ENCODE measurements around the gene NCKAP5.

Gene NCKAP5

GRCh38 chr2:132691556-132691955, 876.7 kb downstream of the NCKAP5 start:
- H3K4me1 Mint-ChIP-seq (ENCODE audit: low read depth) = no peaks in the 10 kb centered on the region
- no peaks in the 10 kb centered on the region for H3K9me3 Mint-ChIP-seq
- H3K27me3 Mint-ChIP-seq (ENCODE audit: low read depth) = no peaks in the 10 kb centered on the region
- H3K4me3 Mint-ChIP-seq = no peak overlapping the region
- no peaks in the 10 kb centered on the region for H3K36me3 Mint-ChIP-seq (ENCODE audit: low read depth)
- H3K27ac Mint-ChIP-seq = no peak overlapping the region

- no peaks in the 10 kb centered on the region for H3K27me3 Mint-ChIP-seq (ENCODE audit: low read depth)
- no peaks in the 10 kb centered on the region for H3K9me3 Mint-ChIP-seq
- no peaks in the 10 kb centered on the region for H3K36me3 Mint-ChIP-seq (ENCODE audit: low read depth)
- no peak overlapping the region for H3K27ac Mint-ChIP-seq
- no peaks in the 10 kb centered on the region for H3K4me1 Mint-ChIP-seq (ENCODE audit: low read depth)
- no peak overlapping the region for H3K4me3 Mint-ChIP-seq
These were observed 877.5 kb downstream of the NCKAP5 start for GRCh38 chr2:132690664-132691303.

GRCh38 chr2:132681766-132682165, 886.5 kb downstream of the NCKAP5 start:
- Mint-ChIP-seq H3K36me3 (ENCODE audit: low read depth) (no peaks in the 10 kb centered on the region), H3K4me3 (no peak overlapping the region), H3K4me1 (ENCODE audit: low read depth) (no peaks in the 10 kb centered on the region), H3K27me3 (ENCODE audit: low read depth) (peaks cover 3% of the 10 kb centered on the region), H3K9me3 (no peaks in the 10 kb centered on the region), H3K27ac (no peak overlapping the region)

- Mint-ChIP-seq H3K36me3 (ENCODE audit: low read depth) (no peaks in the 10 kb centered on the region), H3K4me3 (no peak overlapping the region), H3K27me3 (ENCODE audit: low read depth) (peaks cover 3% of the 10 kb centered on the region), H3K9me3 (no peaks in the 10 kb centered on the region), H3K27ac (no peak overlapping the region), H3K4me1 (ENCODE audit: low read depth) (no peaks in the 10 kb centered on the region)
These were observed 887.7 kb downstream of the NCKAP5 start for GRCh38 chr2:132680544-132680943.

- Mint-ChIP-seq H3K4me1 (ENCODE audit: low read depth) (no peaks in the 10 kb centered on the region), H3K36me3 (ENCODE audit: low read depth) (no peaks in the 10 kb centered on the region), H3K27ac (no peak overlapping the region), H3K4me3 (no peak overlapping the region), H3K27me3 (ENCODE audit: low read depth) (peaks cover 3% of the 10 kb centered on the region), H3K9me3 (no peaks in the 10 kb centered on the region)
These were observed 889.8 kb downstream of the NCKAP5 start for GRCh38 chr2:132678483-132678882.

GRCh38 chr2:132677661-132678060, 890.6 kb downstream of the NCKAP5 start:
- H3K9me3 Mint-ChIP-seq = no peaks in the 10 kb centered on the region
- H3K27ac Mint-ChIP-seq = no peak overlapping the region
- H3K4me3 Mint-ChIP-seq = no peak overlapping the region
- peaks cover 8% of the 10 kb centered on the region for H3K27me3 Mint-ChIP-seq (ENCODE audit: low read depth)
- no peaks in the 10 kb centered on the region for H3K4me1 Mint-ChIP-seq (ENCODE audit: low read depth)
- H3K36me3 Mint-ChIP-seq (ENCODE audit: low read depth) = no peaks in the 10 kb centered on the region

GRCh38 chr2:132676999-132677398, 891.3 kb downstream of the NCKAP5 start:
- Mint-ChIP-seq H3K4me1 (ENCODE audit: low read depth) (no peaks in the 10 kb centered on the region), H3K27me3 (ENCODE audit: low read depth) (peaks cover 15% of the 10 kb centered on the region), H3K27ac (no peak overlapping the region), H3K36me3 (ENCODE audit: low read depth) (no peaks in the 10 kb centered on the region), H3K9me3 (no peaks in the 10 kb centered on the region), H3K4me3 (no peak overlapping the region)

GRCh38 chr2:132671151-132671835, 897.0 kb downstream of the NCKAP5 start:
- Mint-ChIP-seq H3K27ac (no peak overlapping the region), H3K27me3 (ENCODE audit: low read depth) (peaks cover 45% of the 10 kb centered on the region)

GRCh38 chr2:132670496-132671150, 897.6 kb downstream of the NCKAP5 start:
- Mint-ChIP-seq H3K4me1 (ENCODE audit: low read depth) (no peaks in the 10 kb centered on the region), H3K27ac (no peak overlapping the region), H3K9me3 (no peaks in the 10 kb centered on the region), H3K27me3 (ENCODE audit: low read depth) (peaks cover 45% of the 10 kb centered on the region), H3K4me3 (no peak overlapping the region), H3K36me3 (ENCODE audit: low read depth) (peaks cover 2% of the 10 kb centered on the region)

More at GRCh38 chr2:132671151-132671835, 897.0 kb downstream of the NCKAP5 start:
- Mint-ChIP-seq H3K4me1 (ENCODE audit: low read depth) (no peaks in the 10 kb centered on the region), H3K4me3 (no peak overlapping the region), H3K9me3 (no peaks in the 10 kb centered on the region), H3K36me3 (ENCODE audit: low read depth) (peaks cover 2% of the 10 kb centered on the region)

GRCh38 chr2:132669908-132670495, 898.3 kb downstream of the NCKAP5 start, which contains the start of gene LYPD1:
Gene LYPD1, minus strand, starts transcription at chr2:132670205. Its CDS starts 273 bp downstream, at chr2:132669932.
- Mint-ChIP-seq H3K27me3 (ENCODE audit: low read depth) (peaks cover 45% of the 10 kb centered on the region), H3K36me3 (ENCODE audit: low read depth) (peaks cover 2% of the 10 kb centered on the region), H3K4me3 (no peak within 1 kb of the TSS), H3K4me1 (ENCODE audit: low read depth) (no peaks in the 10 kb centered on the region), H3K9me3 (no peaks in the 10 kb centered on the region), H3K27ac (no peak within 1 kb of the TSS)

- Mint-ChIP-seq H3K4me3 (no peak overlapping the region), H3K27ac (no peak overlapping the region), H3K36me3 (ENCODE audit: low read depth) (peaks cover 2% of the 10 kb centered on the region), H3K27me3 (ENCODE audit: low read depth) (peaks cover 45% of the 10 kb centered on the region), H3K9me3 (no peaks in the 10 kb centered on the region), H3K4me1 (ENCODE audit: low read depth) (no peaks in the 10 kb centered on the region)
These were observed 899.0 kb downstream of the NCKAP5 start for GRCh38 chr2:132668987-132669907.

GRCh38 chr2:132668189-132668823, 900.0 kb downstream of the NCKAP5 start:
- Mint-ChIP-seq H3K36me3 (ENCODE audit: low read depth) (peaks cover 2% of the 10 kb centered on the region), H3K27me3 (ENCODE audit: low read depth) (peaks cover 45% of the 10 kb centered on the region), H3K4me3 (no peak overlapping the region), H3K4me1 (ENCODE audit: low read depth) (no peaks in the 10 kb centered on the region), H3K9me3 (no peaks in the 10 kb centered on the region), H3K27ac (no peak overlapping the region)

- Mint-ChIP-seq H3K36me3 (ENCODE audit: low read depth) (peaks cover 2% of the 10 kb centered on the region), H3K4me1 (ENCODE audit: low read depth) (no peaks in the 10 kb centered on the region), H3K27me3 (ENCODE audit: low read depth) (peaks cover 41% of the 10 kb centered on the region), H3K4me3 (no peak overlapping the region), H3K27ac (no peak overlapping the region), H3K9me3 (no peaks in the 10 kb centered on the region)
These were observed 900.6 kb downstream of the NCKAP5 start for GRCh38 chr2:132667706-132668105.
